ENCODE results near the gene COL4A3.

Gene COL4A3

GRCh38 chr2:227163998-227164762 is at the start of gene COL4A3, which contains the start of gene COL4A4:
Gene COL4A3, plus strand, starts transcription at chr2:227164624. Its CDS starts 103 bp downstream, at chr2:227164727.
Gene COL4A4, minus strand, starts transcription at chr2:227164205. Its CDS starts 16,722 bp downstream, at chr2:227147483.
- no peak for DNase-seq (ENCODE audit: low read depth in 2 of 2)

- DNase-seq (ENCODE audit: low read depth in 2 of 2) = no peak
These were observed 48.7 kb upstream of the COL4A3 start for GRCh38 chr2:227115761-227116160.

- DNase-seq (ENCODE audit: low read depth in 2 of 2) = no peak
These were observed 47.4 kb upstream of the COL4A3 start for GRCh38 chr2:227117027-227117426.

- DNase-seq (ENCODE audit: low read depth in 2 of 2) = no peak
These were observed 46.6 kb upstream of the COL4A3 start for GRCh38 chr2:227117852-227118251.

- no peak for DNase-seq (ENCODE audit: low read depth in 2 of 2)
These were observed 46.1 kb upstream of the COL4A3 start for GRCh38 chr2:227118353-227118752.

GRCh38 chr2:227123697-227124096 is 40.7 kb upstream of the COL4A3 start:
- no peak for DNase-seq (ENCODE audit: low read depth in 2 of 2)

GRCh38 chr2:227124811-227125210 is 39.6 kb upstream of the COL4A3 start:
- DNase-seq (ENCODE audit: low read depth in 2 of 2) = no peak

- DNase-seq (ENCODE audit: low read depth in 2 of 2) = no peak
These were observed 38.9 kb upstream of the COL4A3 start for GRCh38 chr2:227125506-227125905.

GRCh38 chr2:227127201-227127600 is 37.2 kb upstream of the COL4A3 start:
- no peak for DNase-seq (ENCODE audit: low read depth in 2 of 2)

- DNase-seq (ENCODE audit: low read depth in 2 of 2) = no peak
These were observed 33.8 kb upstream of the COL4A3 start for GRCh38 chr2:227130636-227131035.

- DNase-seq (ENCODE audit: low read depth in 2 of 2) = no peak
These were observed 31.4 kb upstream of the COL4A3 start for GRCh38 chr2:227132986-227133385.

GRCh38 chr2:227134591-227134990 is 29.8 kb upstream of the COL4A3 start:
- DNase-seq (ENCODE audit: low read depth in 2 of 2) = no peak

GRCh38 chr2:227141301-227141700 is 23.1 kb upstream of the COL4A3 start:
- no peak for DNase-seq (ENCODE audit: low read depth in 2 of 2)

- DNase-seq (ENCODE audit: low read depth in 2 of 2) = no peak
These were observed 20.5 kb upstream of the COL4A3 start for GRCh38 chr2:227143895-227144294.

- DNase-seq (ENCODE audit: low read depth in 2 of 2) = no peak
These were observed 18.0 kb upstream of the COL4A3 start for GRCh38 chr2:227146456-227146855.

- no peak for DNase-seq (ENCODE audit: low read depth in 2 of 2)
These were observed 17.4 kb upstream of the COL4A3 start for GRCh38 chr2:227147023-227147422.

- DNase-seq (ENCODE audit: low read depth in 2 of 2) = no peak
These were observed 16.3 kb upstream of the COL4A3 start for GRCh38 chr2:227148106-227148505.

- no peak for DNase-seq (ENCODE audit: low read depth in 2 of 2)
These were observed 14.0 kb upstream of the COL4A3 start for GRCh38 chr2:227150222-227150936.

GRCh38 chr2:227152093-227152766 is 12.2 kb upstream of the COL4A3 start:
- DNase-seq (ENCODE audit: low read depth in 2 of 2) = no peak

- DNase-seq (ENCODE audit: low read depth in 2 of 2) = no peak
These were observed 11.1 kb upstream of the COL4A3 start for GRCh38 chr2:227153307-227153706.

- no peak for DNase-seq (ENCODE audit: low read depth in 2 of 2)
These were observed 10.5 kb upstream of the COL4A3 start for GRCh38 chr2:227153758-227154486.

All from stimulated activated CD4-positive, alpha-beta T cell treated with anti-CD3 and anti-CD28 coated beads, Interleukin-1b, Interleukin-23, amount 100 ng/mL, for 1 hour (primary cell).